ENCODE measurements around the gene PTX4.
"Not testable (repeated sequence)": the region's sequence is repeated elsewhere in the genome, so short reads cannot be mapped to it uniquely, and the experiment has no call there.

Gene PTX4

GRCh38 chr16:1474082-1474795, 14.5 kb downstream of the PTX4 start:
- Histone ChIP-seq H4K20me1 (0 out of 2 replicates have a peak, but pooled peaks cover 5% of the 10 kb centered on the region), H3K4me2 (peak overlapping the region; percentile 100), H3K4me1 (peaks cover 58% of the 10 kb centered on the region), H3K36me3 (no peaks in the 10 kb centered on the region), H3K9me3 (no peaks in the 10 kb centered on the region), H3K27me3 (no peaks in the 10 kb centered on the region), H3K9ac (peak overlapping the region; percentile 98), H3K4me3 (peak overlapping the region; percentile 88), H3K27ac (peak overlapping the region; percentile 99)
- no peak for TF ChIP-seq Cebpa-rat (IDR thresholded peaks at IDR 0.05)

- peak overlapping the region; percentile 100 for H3K4me2 ChIP-seq
These were observed 15.8 kb downstream of the PTX4 start for GRCh38 chr16:1472974-1473373.

GRCh38 chr16:1471569-1472194, 17.1 kb downstream of the PTX4 start:
- H3K36me3 ChIP-seq: 0 out of 2 replicates have a peak, but pooled peaks cover 7% of the 10 kb centered on the region
- no peaks in the 10 kb centered on the region for H3K27me3 ChIP-seq
- no peaks in the 10 kb centered on the region for H3K9me3 ChIP-seq
- H3K4me3 ChIP-seq: peak overlapping the region; percentile 68
- H3K27ac ChIP-seq: peak overlapping the region; percentile 99
- H3K9ac ChIP-seq: peak overlapping the region; percentile 98
- H3K4me2 ChIP-seq: peak overlapping the region; percentile 100
- no peak for TF ChIP-seq Cebpa-rat (IDR thresholded peaks at IDR 0.05)
- H3K4me1 ChIP-seq: peaks cover 83% of the 10 kb centered on the region
- peaks cover 5% of the 10 kb centered on the region; the same call in 1 of the 2 replicates for H4K20me1 ChIP-seq

More at GRCh38 chr16:1472974-1473373, 15.8 kb downstream of the PTX4 start:
- Histone ChIP-seq H4K20me1 (0 out of 2 replicates have a peak, but pooled peaks cover 5% of the 10 kb centered on the region), H3K4me3 (peak overlapping the region; percentile 88), H3K27me3 (no peaks in the 10 kb centered on the region), H3K4me1 (peaks cover 70% of the 10 kb centered on the region), H3K9me3 (no peaks in the 10 kb centered on the region), H3K36me3 (0 out of 2 replicates have a peak, but pooled peaks cover 2% of the 10 kb centered on the region), H3K9ac (peak overlapping the region; percentile 98), H3K27ac (peak overlapping the region; percentile 99)
- no peak for TF ChIP-seq Cebpa-rat (IDR thresholded peaks at IDR 0.05)

GRCh38 chr16:1470481-1471251, 18.1 kb downstream of the PTX4 start:
- peaks cover 16% of the 10 kb centered on the region for H3K36me3 ChIP-seq
- H3K9me3 ChIP-seq: no peaks in the 10 kb centered on the region
- H3K4me3 ChIP-seq: peak overlapping the region; percentile 68
- no peaks in the 10 kb centered on the region for H3K27me3 ChIP-seq
- H3K27ac ChIP-seq: peak overlapping the region; percentile 99
- peaks cover 88% of the 10 kb centered on the region for H3K4me1 ChIP-seq
- peaks cover 14% of the 10 kb centered on the region; the same call in 1 of the 2 replicates for H4K20me1 ChIP-seq
- peak overlapping the region; percentile 100 for H3K4me2 ChIP-seq
- H3K9ac ChIP-seq: peak overlapping the region; percentile 98
- no peak for TF ChIP-seq Cebpa-rat (IDR thresholded peaks at IDR 0.05)

GRCh38 chr16:1469693-1470201, 19.0 kb downstream of the PTX4 start:
- Histone ChIP-seq H3K4me2 (peak overlapping the region; percentile 100), H3K4me1 (peaks cover 88% of the 10 kb centered on the region), H3K27me3 (no peaks in the 10 kb centered on the region), H3K9me3 (no peaks in the 10 kb centered on the region), H3K9ac (peak overlapping the region; percentile 98), H3K27ac (peak overlapping the region; percentile 99), H3K4me3 (peak overlapping the region; percentile 68), H3K36me3 (peaks cover 25% of the 10 kb centered on the region), H4K20me1 (peaks cover 24% of the 10 kb centered on the region)
- TF ChIP-seq Cebpa-rat (IDR thresholded peaks at IDR 0.05): peak; percentile 89

- Histone ChIP-seq H3K9ac (peak overlapping the region; percentile 98), H3K36me3 (peaks cover 31% of the 10 kb centered on the region), H4K20me1 (peaks cover 25% of the 10 kb centered on the region), H3K4me2 (peak overlapping the region; percentile 100), H3K4me1 (peaks cover 85% of the 10 kb centered on the region), H3K4me3 (peak overlapping the region; percentile 68), H3K27ac (peak overlapping the region; percentile 99)
- not testable (repeated sequence) for H3K9me3 ChIP-seq, H3K27me3 ChIP-seq
These were observed 19.6 kb downstream of the PTX4 start for GRCh38 chr16:1469141-1469540.

GRCh38 chr16:1468426-1468810, 20.3 kb downstream of the PTX4 start:
- H3K4me2 ChIP-seq: peak overlapping the region; percentile 100
- TF ChIP-seq Cebpa-rat (IDR thresholded peaks at IDR 0.05): no peak
- H3K4me1 ChIP-seq: peaks cover 78% of the 10 kb centered on the region

GRCh38 chr16:1466968-1467521, 21.7 kb downstream of the PTX4 start:
- H3K4me1 ChIP-seq: peaks cover 64% of the 10 kb centered on the region
- peak overlapping the region; percentile 98 for H3K9ac ChIP-seq
- peaks cover 52% of the 10 kb centered on the region for H3K36me3 ChIP-seq
- H3K27ac ChIP-seq: peak overlapping the region; percentile 99
- no peak for TF ChIP-seq Cebpa-rat (IDR thresholded peaks at IDR 0.05)
- H3K27me3 ChIP-seq: no peaks in the 10 kb centered on the region
- H3K4me2 ChIP-seq: peak overlapping the region; percentile 100
- H4K20me1 ChIP-seq: peaks cover 44% of the 10 kb centered on the region
- no peak overlapping the region for H3K4me3 ChIP-seq
- no peaks in the 10 kb centered on the region for H3K9me3 ChIP-seq

More at GRCh38 chr16:1468426-1468810, 20.3 kb downstream of the PTX4 start:
- Histone ChIP-seq H3K4me3 (peak overlapping the region; percentile 68), H3K27me3 (no peaks in the 10 kb centered on the region), H3K27ac (peak overlapping the region; percentile 99), H3K9ac (peak overlapping the region; percentile 98), H4K20me1 (peaks cover 30% of the 10 kb centered on the region), H3K36me3 (peaks cover 38% of the 10 kb centered on the region), H3K9me3 (no peaks in the 10 kb centered on the region)

- Histone ChIP-seq H4K20me1 (peaks cover 54% of the 10 kb centered on the region), H3K27ac (peak overlapping the region; percentile 99), H3K36me3 (peaks cover 62% of the 10 kb centered on the region), H3K4me2 (peak overlapping the region; percentile 100), H3K27me3 (no peaks in the 10 kb centered on the region), H3K9ac (peak overlapping the region; percentile 98; the same call in 1 of the 2 replicates), H3K9me3 (no peaks in the 10 kb centered on the region), H3K4me3 (no peak overlapping the region), H3K4me1 (peaks cover 59% of the 10 kb centered on the region)
- no peak for TF ChIP-seq Cebpa-rat (IDR thresholded peaks at IDR 0.05)
These were observed 22.7 kb downstream of the PTX4 start for GRCh38 chr16:1466054-1466453.

All from BLaER1 (cell line).